ENCODE results near the gene DDR1.
"Not testable (repeated sequence)": the region's sequence is repeated elsewhere in the genome, so short reads cannot be mapped to it uniquely, and the experiment has no call there.

The DDR1 gene

DNA sequence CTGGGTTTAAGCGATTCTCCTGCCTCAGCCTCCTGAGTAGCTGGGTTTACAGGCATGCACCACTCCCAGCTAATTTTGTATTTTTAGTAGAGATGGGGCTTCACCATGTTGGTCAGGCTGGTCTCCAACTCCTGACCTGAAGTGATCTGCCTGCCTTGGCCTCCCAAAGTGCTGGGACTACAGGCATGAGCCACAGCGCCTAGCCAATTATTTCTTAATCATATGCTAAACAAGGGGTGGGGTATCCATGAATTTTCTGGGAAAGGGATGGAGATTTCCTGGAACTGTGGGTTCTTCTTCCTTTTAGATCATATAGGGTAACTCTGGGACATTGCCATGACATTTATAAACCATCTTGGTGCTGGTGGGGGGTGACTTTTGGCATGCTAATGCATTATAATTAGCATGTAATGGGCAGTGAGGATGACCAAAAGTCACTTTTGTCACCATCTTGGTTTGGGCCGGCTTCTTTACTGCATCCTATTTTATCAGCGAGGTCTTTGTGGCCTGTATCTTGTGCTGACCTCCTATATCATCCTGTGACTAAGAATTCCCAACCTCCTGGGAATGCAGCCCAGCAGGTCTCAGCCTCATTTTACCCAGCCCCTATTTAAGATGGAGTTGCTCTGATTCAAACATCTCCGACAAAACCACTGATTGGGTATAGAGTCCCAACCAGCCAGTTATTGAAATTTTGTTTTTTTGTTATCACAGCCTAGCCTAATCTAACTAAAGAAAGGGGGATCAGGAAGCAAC lies 29.9 kb upstream of the DDR1 start:
- no peak for DNase-seq

GRCh38 chr6:30855429-30856075 lies 28.8 kb upstream of the DDR1 start:
- DNase-seq, result no peak

GRCh38 chr6:30857112-30857511 lies 27.2 kb upstream of the DDR1 start:
- no peak for DNase-seq

- no peak for DNase-seq
Observed at GRCh38 chr6:30857549-30857948, 26.8 kb upstream of the DDR1 start.

GRCh38 chr6:30859726-30860125 lies 24.6 kb upstream of the DDR1 start:
- DNase-seq, result not testable (repeated sequence)

DNA sequence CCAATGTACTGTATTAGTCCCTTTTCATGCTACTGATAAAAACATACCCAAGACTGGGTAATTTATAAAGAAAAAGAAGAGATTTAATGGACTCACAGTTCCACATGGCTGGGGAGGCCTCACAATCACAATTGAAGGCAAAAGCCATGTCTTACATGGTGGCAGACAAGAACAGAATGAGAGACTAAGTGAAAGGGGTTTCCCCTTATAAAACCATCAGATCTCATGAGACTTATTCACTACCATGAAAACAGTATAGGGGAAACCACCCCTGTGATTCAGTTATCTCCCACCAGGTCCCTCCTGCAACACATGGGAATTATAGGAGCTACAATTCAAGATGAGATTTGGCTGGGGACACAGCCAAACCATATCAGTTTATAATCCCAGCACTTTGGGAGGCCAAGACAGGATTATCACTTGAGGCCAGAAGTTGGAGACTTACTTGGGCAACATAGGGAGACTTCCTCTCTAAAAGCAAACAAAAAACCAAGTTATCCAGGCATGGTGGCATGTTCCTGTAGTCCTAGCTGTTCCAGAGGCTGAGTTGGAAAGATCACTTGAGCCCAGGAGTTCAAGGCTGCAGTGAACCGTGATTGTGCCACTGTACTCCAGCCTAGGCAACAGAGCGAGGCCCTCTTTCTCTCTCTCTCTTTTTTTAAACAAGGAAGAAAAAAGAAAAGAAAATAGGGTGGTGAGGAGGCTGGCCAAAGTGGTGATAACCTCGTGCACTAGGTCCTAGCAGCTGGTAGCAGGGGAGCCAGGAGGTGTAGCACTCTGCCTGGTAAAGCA lies 22.9 kb upstream of the DDR1 start:
- DNase-seq, result no peak

- no peak for DNase-seq
Observed at GRCh38 chr6:30862156-30862875, 22.0 kb upstream of the DDR1 start.

DNA sequence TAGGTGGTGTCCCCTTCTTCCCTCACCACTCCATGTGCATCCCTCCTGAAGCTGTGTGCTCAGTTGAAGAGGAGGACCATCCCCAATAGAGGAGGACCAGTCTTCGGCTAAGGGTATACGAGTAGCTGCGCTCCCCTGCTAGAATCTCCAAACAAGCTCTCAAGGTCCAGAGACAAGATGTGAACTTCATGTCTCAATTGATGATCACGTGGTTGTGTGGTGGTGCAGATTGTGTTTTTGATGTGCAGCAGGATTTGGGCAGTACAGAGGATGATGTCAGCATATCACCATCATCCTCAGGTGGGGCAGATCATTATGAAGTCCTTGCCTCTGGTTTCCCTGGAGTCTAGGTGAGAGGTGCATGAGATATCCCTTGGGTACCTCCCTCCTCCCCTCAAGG lies 20.0 kb upstream of the DDR1 start:
- DNase-seq, result no peak

- DNase-seq, result not testable (repeated sequence)
Observed at GRCh38 chr6:30869241-30869749, 15.0 kb upstream of the DDR1 start.

GRCh38 chr6:30870546-30870945 lies 13.8 kb upstream of the DDR1 start:
- DNase-seq, result no peak

DNA sequence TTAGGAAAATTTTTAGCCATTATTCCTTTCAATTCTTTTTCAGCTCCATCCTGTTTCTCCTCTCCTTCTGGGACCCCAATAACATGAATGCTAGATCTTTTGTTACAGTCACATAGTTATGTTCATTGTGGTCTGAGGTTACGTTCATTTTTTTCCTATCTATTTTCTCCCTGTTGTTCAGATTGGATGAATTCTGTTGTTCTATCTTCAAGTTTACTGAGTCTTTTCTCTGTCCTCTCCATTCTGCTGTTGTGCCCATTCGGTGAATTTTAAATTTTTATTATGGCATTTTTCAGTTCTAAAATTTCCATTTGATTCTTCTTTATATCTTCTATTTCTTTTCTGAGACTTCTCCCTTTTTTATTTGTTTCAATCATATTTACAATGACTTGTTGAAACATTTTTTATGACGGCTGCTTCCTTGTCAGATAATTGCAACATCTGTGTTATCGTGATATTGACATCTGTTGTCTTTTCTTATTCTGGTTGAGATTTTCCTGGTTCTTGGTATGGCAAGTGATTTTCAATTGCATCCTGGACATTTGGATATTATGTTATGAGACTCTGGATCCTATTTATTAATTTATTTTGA lies 12.6 kb upstream of the DDR1 start:
- DNase-seq, result no peak

- no peak for DNase-seq
Observed at GRCh38 chr6:30873137-30873640, 11.1 kb upstream of the DDR1 start.

DNA sequence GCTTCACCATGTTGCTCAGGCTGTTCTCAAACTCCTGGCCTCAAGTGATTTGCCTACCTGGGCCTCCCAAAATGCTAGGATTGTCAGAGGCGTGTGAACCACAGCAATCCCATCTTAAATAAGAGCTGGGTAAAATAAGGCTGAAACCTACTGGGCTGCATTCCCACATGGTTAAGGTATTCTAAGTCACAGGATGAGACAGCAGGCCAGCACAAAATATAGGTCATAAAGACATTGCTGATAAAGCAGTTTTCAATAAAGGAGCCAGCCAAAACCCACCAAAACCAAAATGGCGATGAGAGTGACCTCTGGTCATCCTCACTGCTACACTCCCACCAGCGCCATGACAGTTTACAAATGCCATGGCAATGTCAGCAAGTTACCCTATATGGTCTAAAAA lies 10.5 kb upstream of the DDR1 start:
- DNase-seq, result not testable (repeated sequence)

DNA sequence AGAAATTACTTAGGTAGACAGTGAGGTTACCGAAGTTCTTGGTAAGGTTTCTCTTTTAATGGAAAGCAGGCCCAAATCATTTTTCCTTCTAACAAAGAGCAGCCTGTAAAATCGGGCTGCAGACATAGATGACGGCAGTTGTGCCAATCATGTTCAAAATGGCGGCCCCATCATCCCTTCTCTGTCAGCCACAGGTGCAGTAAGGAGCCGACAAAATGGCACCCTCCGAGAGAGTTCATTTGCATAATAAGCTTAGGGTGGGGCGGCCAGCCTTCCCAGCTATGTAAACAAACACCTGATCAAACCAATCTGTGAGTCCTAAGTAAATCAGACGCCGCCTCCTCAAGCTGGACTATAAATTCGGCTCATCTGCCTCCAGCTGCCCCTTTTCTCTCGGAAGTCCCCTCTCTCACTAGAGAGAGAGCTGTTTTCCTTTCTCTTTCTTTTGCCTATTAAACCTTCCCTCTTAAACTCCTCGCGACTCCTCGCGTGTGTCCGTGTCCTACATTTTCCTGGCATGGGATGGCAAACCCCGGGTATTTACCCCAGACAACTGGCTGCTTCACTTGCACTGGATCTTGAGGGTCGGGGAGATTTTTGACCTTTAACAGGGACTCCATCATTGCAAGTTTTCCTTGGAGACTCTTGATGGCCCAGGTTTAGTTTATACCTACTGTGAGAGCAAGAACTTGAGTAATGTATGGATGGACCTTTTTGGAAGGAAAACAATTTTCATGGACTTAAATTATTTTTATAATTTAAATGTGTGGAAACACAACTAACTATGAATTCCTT lies 8.9 kb upstream of the DDR1 start:
- no peak for DNase-seq

DNA sequence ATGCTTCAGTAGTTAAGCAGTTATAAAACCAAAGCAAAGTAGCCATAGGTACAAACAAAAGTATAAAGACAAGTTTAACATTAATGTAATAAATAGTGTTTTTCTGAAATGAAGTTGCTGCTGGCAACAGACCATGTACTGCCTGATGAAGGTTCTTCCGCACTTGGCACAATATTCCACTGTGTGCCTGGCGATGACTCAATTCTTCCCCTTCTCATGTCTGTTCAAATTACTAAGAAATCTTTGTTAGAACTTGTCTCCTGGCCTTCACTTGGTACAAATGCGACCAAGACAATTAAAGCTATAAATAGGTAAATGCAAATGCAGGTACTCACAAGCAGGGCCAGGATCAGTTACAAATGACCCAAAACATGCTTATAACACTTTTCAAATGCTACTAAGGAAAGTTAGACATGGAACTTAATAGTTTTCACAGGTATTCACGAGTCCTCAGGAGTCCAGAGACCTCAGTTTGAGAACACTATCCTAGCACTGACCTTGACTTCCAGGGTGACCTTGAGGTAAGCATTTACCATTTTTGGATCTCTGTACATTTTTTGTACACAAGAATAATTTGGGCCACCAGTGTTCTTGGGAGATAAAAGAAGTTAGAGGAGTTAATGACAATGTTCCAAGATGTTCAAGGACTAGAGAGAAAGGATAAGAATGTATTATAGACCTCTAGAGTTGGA lies 8.1 kb upstream of the DDR1 start:
- no peak for DNase-seq

- DNase-seq, result peak; percentile 75
Observed at GRCh38 chr6:30877419-30878262, 6.7 kb upstream of the DDR1 start.

- no peak for DNase-seq
Observed at GRCh38 chr6:30879684-30880427, 4.5 kb upstream of the DDR1 start.

- DNase-seq, result no peak
Observed at GRCh38 chr6:30880698-30881252, 3.5 kb upstream of the DDR1 start.
